Lung (tissue), 12 donors: ENCODE data around the gene PGA4. TPM values are rescaled to one million over a fixed set of nuclear protein-coding genes. Genes with fewer than 3 reads are reported as not detected.
A peak's percentile ranks its signal among the peaks of the same experiment; 100 is the strongest.
"Not testable (repeated sequence)": the region's sequence is repeated elsewhere in the genome, so short reads cannot be mapped to it uniquely, and the experiment has no call there.

Experiments
- ATAC-seq: fragments of 200-7000 bp; cut with Tn5 transposase; one replicate; pipeline ENCODE4 v1.9.1; 2020; ENCODE audit warnings: moderate number of reproducible peaks; ENCODE audit not compliant: insufficient read depth, low FRiP score
- DNase-seq, 3 donors: peaks; one replicate each; pipeline ENCODE4 v3.0.0-alpha.2; 2013 to 2017
- H3K27ac ChIP-seq, 2 donors: one replicate each; pipeline ENCODE4 v1.5.1; 2013; ENCODE audit warnings: mild to moderate bottlenecking in 2 of 2, moderate library complexity in 2 of 2, control low read depth in 1 of 2, inconsistent platforms in 1 of 2, low read depth in 1 of 2, low read length in 1 of 2
- H3K27me3 ChIP-seq, 3 donors: one replicate each; pipeline ENCODE4 v1.5.1; 2013; ENCODE audit warnings: low read length in 2 of 3; ENCODE audit not compliant: control insufficient read depth in 3 of 3, insufficient read depth in 3 of 3
- H3K36me3 ChIP-seq, 4 donors: one replicate each; pipeline ENCODE4 v1.5.1; 2013; ENCODE audit warnings: low read length in 4 of 4, mild to moderate bottlenecking in 1 of 4, moderate library complexity in 1 of 4; ENCODE audit not compliant: control insufficient read depth in 4 of 4, insufficient read depth in 4 of 4
- H3K4me1 ChIP-seq, 5 donors: one replicate each; pipeline ENCODE4 v1.5.1; 2013; ENCODE audit warnings: low read length in 5 of 5, mild to moderate bottlenecking in 2 of 5, moderate library complexity in 1 of 5; ENCODE audit not compliant: control insufficient read depth in 5 of 5, insufficient read depth in 5 of 5
- H3K4me3 ChIP-seq: one replicate; pipeline ENCODE4 v1.5.1; 2013; ENCODE audit warnings: mild to moderate bottlenecking, control low read depth, moderate library complexity
- H3K9ac ChIP-seq, 2 donors: one replicate each; pipeline ENCODE4 v1.5.1; 2013; ENCODE audit warnings: low read length in 2 of 2, control low read depth in 1 of 2; ENCODE audit not compliant: insufficient read depth in 1 of 2
- H3K9me3 ChIP-seq, 4 donors: one replicate each; pipeline ENCODE4 v1.5.1; 2013; ENCODE audit warnings: low read length in 3 of 4, mild to moderate bottlenecking in 1 of 4, moderate library complexity in 1 of 4; ENCODE audit not compliant: control insufficient read depth in 4 of 4, insufficient read depth in 3 of 4
- CTCF ChIP-seq: IDR thresholded peaks from 2 replicates; pipeline ENCODE4 v1.5.1; 2012; ENCODE audit warnings: mild to moderate bottlenecking; ENCODE audit errors: control extremely low read depth, extremely low read depth
- WGBS, 2 donors: extraction: QIAGEN DNeasy Blood & Tissue Kit; methylation state at CpG; one replicate each; pipeline ENCODE4 v1.1.7; 2013; 5-methylcytosine and 5-hydroxymethylcytosine counted together
- polyA plus RNA-seq, 2 donors: library from polyadenylated mRNA; stranded (reverse); fragments of 200-250 nt; gene quantifications; one replicate each; pipeline ENCODE4 v1.2.1, GENCODE V29; 2013
- total RNA-seq, 2 donors: library from RNA; depleted of rRNA in 1 of 2; stranded (reverse); fragments of >200 nt in 1 of 2; gene quantifications; one replicate each; pipeline ENCODE4 v1.2.1, GENCODE V29; 2014 to 2021
- donor health status: control.
- donor health status: control.
- donor health status: Bipolar disorder and iron deficiency.
- donor health status: healthy.
- donor health status: DM: yes; HTN: yes; CAD: no.

The PGA4 gene
- total and polyA plus RNA-seq, 4 donors = 1.6 to 1.8 (median 1.8) TPM; not detected in 1

GRCh38 chr11:61198948-61199523 is 23.1 kb upstream of the PGA4 start:
- DNase-seq (no peak), ATAC-seq (no peak)
- TF ChIP-seq CTCF = no peak
- Histone ChIP-seq H3K4me1 (no peaks in the 10 kb centered on the region), H3K4me3 (no peak overlapping the region), H3K9ac (no peak overlapping the region), H3K27ac (no peak overlapping the region), H3K9me3 (peaks cover 0 to 14% (median 2%) of the 10 kb centered on the region in 4 donors), H3K36me3 (no peaks in the 10 kb centered on the region), H3K27me3 (peaks cover 0 to 4% (median 0%) of the 10 kb centered on the region in 3 donors)
- 86 to 95% methylated on average over 4 of the region's 4 CpGs for WGBS, 2 donors

- Histone ChIP-seq H3K4me3 (no peak overlapping the region), H3K36me3 (no peaks in the 10 kb centered on the region), H3K27me3 (peaks cover 0 to 4% (median 0%) of the 10 kb centered on the region in 3 donors), H3K9me3 (peaks cover 0 to 14% (median 2%) of the 10 kb centered on the region in 4 donors), H3K4me1 (no peaks in the 10 kb centered on the region), H3K9ac (no peak overlapping the region), H3K27ac (no peak overlapping the region)
- no peak for TF ChIP-seq CTCF
- 84 to 90% methylated on average over 14 of the region's 14 CpGs for WGBS, 2 donors
- ATAC-seq (no peak), DNase-seq (no peak)
These were observed 20.7 kb upstream of the PGA4 start for GRCh38 chr11:61201476-61201875.

GRCh38 chr11:61202950-61203746 is 19.0 kb upstream of the PGA4 start, which contains the start of gene PGA3:
Gene PGA3, plus strand, starts transcription at chr11:61203515. Its CDS starts 50 bp downstream, at chr11:61203565.
- not testable (repeated sequence) for H3K27me3 ChIP-seq, H3K4me3 ChIP-seq

GRCh38 chr11:61203873-61204272 is 18.3 kb upstream of the PGA4 start:
- not testable (repeated sequence) for H3K4me1 ChIP-seq, H3K36me3 ChIP-seq, H3K27me3 ChIP-seq, H3K9ac ChIP-seq, H3K27ac ChIP-seq, H3K4me3 ChIP-seq, H3K9me3 ChIP-seq, DNase-seq
- ATAC-seq = peak; percentile 39
- no CpG with 5 or more reads among the region's 5 CpGs for WGBS, 2 donors

More at GRCh38 chr11:61202950-61203746, 19.0 kb upstream of the PGA4 start, which contains the start of gene PGA3:
- H3K27ac ChIP-seq, H3K36me3 ChIP-seq, DNase-seq, H3K9ac ChIP-seq, H3K4me1 ChIP-seq, ATAC-seq: not testable (repeated sequence)
- 54 to 77% methylated on average over 17 of the region's 18 CpGs for WGBS, 2 donors
- H3K9me3 ChIP-seq = peaks cover 0 to 13% (median 2%) of the 10 kb centered on the region in 4 donors

GRCh38 chr11:61204502-61205059 is 17.6 kb upstream of the PGA4 start:
- not testable (repeated sequence) for H3K27me3 ChIP-seq

GRCh38 chr11:61207636-61208310 is 14.4 kb upstream of the PGA4 start:
- H3K9ac ChIP-seq, DNase-seq, H3K4me1 ChIP-seq, H3K36me3 ChIP-seq, ATAC-seq, H3K27me3 ChIP-seq, H3K27ac ChIP-seq, H3K9me3 ChIP-seq, H3K4me3 ChIP-seq: not testable (repeated sequence)
- no CpG with 5 or more reads among the region's 9 CpGs for WGBS, 2 donors

More at GRCh38 chr11:61204502-61205059, 17.6 kb upstream of the PGA4 start:
- not testable (repeated sequence) for H3K9ac ChIP-seq, H3K4me3 ChIP-seq, H3K9me3 ChIP-seq, ATAC-seq, H3K27ac ChIP-seq, H3K4me1 ChIP-seq, H3K36me3 ChIP-seq, DNase-seq
- 63 to 80% methylated on average over 14 of the region's 14 CpGs for WGBS, 2 donors
